Natural killer cell (primary cell): ENCODE data around the gene IER5. TPM values are rescaled to one million over a fixed set of nuclear protein-coding genes. Genes with fewer than 3 reads are reported as not detected.

Experiments used
- ATAC-seq, 3 donors: fragments of 150-1000 bp in 2 of 3; fragments of 200-7000 bp in 1 of 3; cut with Tn5 transposase; 1 replicate in 1 of 3; 2 replicates in 2 of 3; pipeline ENCODE4 v1.10.0; 2021; ENCODE audit warnings: mild to moderate bottlenecking in 2 of 3, moderate library complexity in 2 of 3
- DNase-seq, 2 donors: peaks; one replicate each; pipeline versions ENCODE4 v3.0.0 to v3.0.0-alpha.2; 2013 to 2021; ENCODE audit warnings: mixed read lengths in 1 of 2
- H3K27ac ChIP-seq: one replicate; pipeline ENCODE4 v1.5.1; 2013; ENCODE audit warnings: mild to moderate bottlenecking, low read length
- H3K27me3 ChIP-seq: one replicate; pipeline ENCODE4 v1.6.1; 2013; ENCODE audit warnings: low read length; ENCODE audit not compliant: control insufficient read depth, insufficient read depth
- H3K36me3 ChIP-seq: one replicate; pipeline ENCODE4 v1.6.1; 2013; ENCODE audit warnings: low read length; ENCODE audit not compliant: control insufficient read depth, insufficient read depth
- H3K4me1 ChIP-seq: one replicate; pipeline ENCODE4 v1.6.1; 2013; ENCODE audit warnings: low read length; ENCODE audit not compliant: control insufficient read depth, insufficient read depth
- H3K4me3 ChIP-seq: one replicate; pipeline ENCODE4 v1.5.1; 2013; ENCODE audit warnings: low read length
- H3K9me3 ChIP-seq: one replicate; pipeline ENCODE4 v1.6.1; 2013; ENCODE audit warnings: low read length; ENCODE audit not compliant: control insufficient read depth, insufficient read depth
- H3K27ac Mint-ChIP-seq, 2 donors: one replicate each; pipeline ENCODE4 v1.8.0; 2022; ENCODE audit warnings: mild to moderate bottlenecking in 2 of 2, mixed read lengths in 2 of 2, moderate library complexity in 1 of 2
- H3K27me3 Mint-ChIP-seq, 2 donors: one replicate each; pipeline ENCODE4 v1.8.0; 2022; ENCODE audit warnings: low read depth in 2 of 2, mixed read lengths in 2 of 2
- H3K36me3 Mint-ChIP-seq: one replicate; pipeline ENCODE4 v1.8.0; 2022; ENCODE audit warnings: mixed read lengths
- H3K4me1 Mint-ChIP-seq, 2 donors: one replicate each; pipeline ENCODE4 v1.8.0; 2022; ENCODE audit warnings: mixed read lengths in 2 of 2
- H3K4me3 Mint-ChIP-seq: one replicate; pipeline ENCODE4 v1.8.0; 2022; ENCODE audit warnings: mild to moderate bottlenecking, moderate library complexity, mixed read lengths
- H3K9me3 Mint-ChIP-seq, 2 donors: one replicate each; pipeline ENCODE4 v1.8.0; 2022; ENCODE audit warnings: mixed read lengths in 2 of 2
- CTCF ChIP-seq: fragments of 200-600 bp; IDR thresholded peaks from one replicate; pipeline ENCODE4 v1.8.0; 2022; ENCODE audit warnings: antibody characterized with exemption
- whole genome bisulfite sequencing: methylation state at CpG from one replicate; pipeline ENCODE4 v1.1.7; 2013; ENCODE audit warnings: missing lambda C conversion rate; ENCODE audit not compliant: insufficient coverage; 5-methylcytosine and 5-hydroxymethylcytosine counted together
- intact Hi-C: fragments of 100-400 bp; cut with micrococcal nuclease; formaldehyde crosslinking; loops from one replicate; pipeline ENCODE4 v1.14.2; 2022
- total RNA-seq, 4 donors: library from RNA; stranded (reverse); fragments of 120-200 nt in 1 of 4; gene quantifications; one replicate each; pipeline versions ENCODE4 v1.2.3 to v1.2.4, GENCODE V29; 2013 to 2022

IER5 gene
- total RNA-seq, 3 donors from 2014 or later (not counting 1 experiment from before 2014, with no cell fraction given) = 118 to 164 (median 150) TPM

DNA sequence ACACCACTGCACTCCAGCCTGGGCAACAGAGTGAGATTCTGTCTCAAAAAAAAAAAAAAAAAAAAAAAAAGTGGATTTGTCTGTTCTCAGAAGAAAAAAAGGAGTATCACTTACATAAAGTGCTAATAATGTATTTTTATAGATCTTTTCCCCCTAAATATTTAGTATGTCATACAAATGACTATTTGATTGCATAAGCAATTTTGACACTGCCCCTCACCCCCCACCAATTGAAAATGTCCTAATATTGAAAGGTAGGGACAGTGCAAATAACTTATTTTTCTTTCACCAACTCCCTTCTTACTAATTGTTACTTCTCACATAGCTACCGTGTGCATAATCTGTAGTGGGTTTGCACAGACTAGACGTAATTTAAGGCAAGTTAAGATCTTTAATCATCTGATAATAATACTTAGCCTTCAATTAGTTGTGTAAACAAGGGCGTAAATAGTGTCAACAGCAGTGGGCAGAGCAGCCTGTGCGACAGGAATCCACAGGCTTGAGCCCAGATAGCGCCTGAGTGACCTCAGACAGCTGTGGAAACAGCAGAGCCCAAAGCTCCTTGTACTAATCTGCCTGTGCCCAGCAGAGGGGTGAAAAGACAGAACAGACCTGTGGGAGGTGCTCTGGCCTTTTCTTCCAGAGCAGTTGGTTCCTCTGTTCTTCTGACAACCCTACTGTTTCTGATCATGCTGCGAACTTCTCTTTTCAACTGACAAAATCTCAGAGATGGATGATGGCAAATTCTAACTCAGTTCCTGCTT lies 4.5 kb upstream of the IER5 start:
- intact Hi-C loops = loop anchor here (1.0 kb wide), 2 partner anchors 58 to 82 kb away; no protein-coding TSS in a partner anchor
- Mint-ChIP-seq H3K4me3 (no peak overlapping the region), H3K36me3 (no peaks in the 10 kb centered on the region), H3K9me3 (no peaks in the 10 kb centered on the region), H3K4me1 (peaks cover 13 to 18% of the 10 kb centered on the region in 2 donors), H3K27me3 (peaks cover 6 to 9% of the 10 kb centered on the region in 2 donors), H3K27ac (no peak overlapping the region)
- no peak overlapping the region for H3K27ac ChIP-seq
- DNase-seq = peak in 1 of 2 donors; percentile 84
- no peaks in the 10 kb centered on the region for H3K27me3 ChIP-seq
- 16% methylated on average over 4 of the region's 6 CpGs for WGBS
- peak; percentile 34 to 52 (median 39) for ATAC-seq
- no peaks in the 10 kb centered on the region for H3K36me3 ChIP-seq
- TF ChIP-seq CTCF = peak; percentile 37
- peaks cover 5% of the 10 kb centered on the region for H3K4me1 ChIP-seq
- H3K9me3 ChIP-seq = no peaks in the 10 kb centered on the region
- H3K4me3 ChIP-seq = no peak overlapping the region

DNA sequence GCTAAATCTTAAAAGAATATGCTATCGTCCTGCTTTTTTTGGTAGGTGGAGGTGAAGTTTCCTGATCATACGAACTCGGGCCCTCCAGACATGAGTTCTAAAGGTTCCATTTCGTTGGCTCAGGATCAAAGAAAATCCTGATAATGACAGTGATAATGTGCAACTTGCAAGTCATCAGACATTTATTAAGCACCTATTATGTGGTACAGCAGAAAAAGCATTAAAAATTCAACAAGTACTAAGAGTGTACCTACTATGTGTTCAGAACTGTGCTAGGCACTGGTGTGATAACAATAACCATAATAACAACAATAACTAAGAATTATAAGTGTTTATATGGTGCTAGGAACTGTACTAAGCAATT lies 3.9 kb upstream of the IER5 start:
- peaks cover 5% of the 10 kb centered on the region for H3K4me1 ChIP-seq
- peaks cover under 1% of the 10 kb centered on the region for H3K36me3 Mint-ChIP-seq
- H3K4me3 Mint-ChIP-seq = no peak overlapping the region
- no peak for TF ChIP-seq CTCF
- H3K27ac ChIP-seq = no peak overlapping the region
- H3K27me3 ChIP-seq = no peaks in the 10 kb centered on the region
- 34% methylated on average over 4 of the region's 4 CpGs for WGBS
- no peak for DNase-seq
- no peak for ATAC-seq
- H3K4me3 ChIP-seq = no peak overlapping the region
- H3K4me1 Mint-ChIP-seq = peaks cover 13 to 18% of the 10 kb centered on the region in 2 donors
- H3K9me3 ChIP-seq = no peaks in the 10 kb centered on the region
- H3K27me3 Mint-ChIP-seq = peaks cover 2 to 4% of the 10 kb centered on the region in 2 donors
- no peaks in the 10 kb centered on the region for H3K9me3 Mint-ChIP-seq
- no peak overlapping the region for H3K27ac Mint-ChIP-seq
- no peaks in the 10 kb centered on the region for H3K36me3 ChIP-seq
- intact Hi-C loops = loop anchor here (1.0 kb wide), 2 partner anchors 58 to 82 kb away; no protein-coding TSS in a partner anchor

DNA sequence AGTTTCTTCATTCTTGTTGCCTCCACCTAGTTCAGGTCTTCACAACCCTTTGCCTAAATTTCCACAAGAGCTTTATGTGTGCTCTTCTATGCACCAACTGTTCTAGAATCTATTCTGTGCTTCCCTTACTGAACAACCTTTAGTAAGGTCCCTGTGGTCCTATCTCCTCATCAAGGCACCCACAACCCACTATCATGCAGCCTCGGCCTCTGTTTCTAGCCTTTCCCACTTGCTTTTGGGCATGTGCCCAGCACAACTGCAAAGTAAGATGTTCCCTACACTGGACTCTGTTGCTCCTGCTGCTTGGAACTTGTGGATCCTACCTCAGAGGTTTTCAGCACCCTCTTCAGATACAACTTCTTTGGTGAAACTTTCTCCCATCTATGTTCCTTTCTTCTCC lies 2.4 kb upstream of the IER5 start:
- no peak for DNase-seq
- H3K4me1 Mint-ChIP-seq = peaks cover 26 to 33% of the 10 kb centered on the region in 2 donors
- no peak overlapping the region for H3K27ac Mint-ChIP-seq
- Histone ChIP-seq H3K27ac (no peak overlapping the region), H3K27me3 (no peaks in the 10 kb centered on the region), H3K9me3 (no peaks in the 10 kb centered on the region), H3K4me1 (peaks cover 5% of the 10 kb centered on the region), H3K4me3 (no peak overlapping the region), H3K36me3 (no peaks in the 10 kb centered on the region)
- H3K27me3 Mint-ChIP-seq = no peaks in the 10 kb centered on the region
- H3K36me3 Mint-ChIP-seq = peaks cover 8% of the 10 kb centered on the region
- no peaks in the 10 kb centered on the region for H3K9me3 Mint-ChIP-seq
- intact Hi-C loops = loop anchor here (5.0 kb wide), 2 partner anchors 584 to 1531 kb away; partner anchors contain the start of gene ACBD6
- no peak overlapping the region for H3K4me3 Mint-ChIP-seq
- no peak for ATAC-seq
- 89% methylated on average over 1 of the region's 1 CpG for WGBS
- no peak for TF ChIP-seq CTCF
